ENCODE data around the gene ITGB1.

The ITGB1 gene

GRCh38 chr10:32943395-32943794 lies 14.6 kb downstream of the ITGB1 start:
- TF ChIP-seq CTCF (IDR thresholded peaks at IDR 0.05; ENCODE audit: low read depth, low read length) = no peak
- no peak overlapping the region for H3K4me3 ChIP-seq (ENCODE audit: low read depth, low read length)
- no peak for DNase-seq (ENCODE audit: low read depth, low spot score)
- in situ Hi-C loops (cut with HindIII; ENCODE audit: low sequenced_read_pairs) = no loop called here

GRCh38 chr10:32942081-32942480 lies 15.9 kb downstream of the ITGB1 start:
- no peak for DNase-seq (ENCODE audit: low read depth, low spot score)
- no peak for TF ChIP-seq CTCF (IDR thresholded peaks at IDR 0.05; ENCODE audit: low read depth, low read length)
- in situ Hi-C loops (cut with HindIII; ENCODE audit: low sequenced_read_pairs) = no loop called here
- no peak overlapping the region for H3K4me3 ChIP-seq (ENCODE audit: low read depth, low read length)

GRCh38 chr10:32941357-32941756 lies 16.7 kb downstream of the ITGB1 start:
- no peak overlapping the region for H3K4me3 ChIP-seq (ENCODE audit: low read depth, low read length)

GRCh38 chr10:32940321-32941301 lies 17.4 kb downstream of the ITGB1 start:
- in situ Hi-C loops (cut with HindIII; ENCODE audit: low sequenced_read_pairs) = no loop called here
- no peak for DNase-seq (ENCODE audit: low read depth, low spot score)
- no peak overlapping the region for H3K4me3 ChIP-seq (ENCODE audit: low read depth, low read length)
- TF ChIP-seq CTCF (IDR thresholded peaks at IDR 0.05; ENCODE audit: low read depth, low read length) = no peak

More at GRCh38 chr10:32941357-32941756, 16.7 kb downstream of the ITGB1 start:
- DNase-seq (ENCODE audit: low read depth, low spot score) = no peak
- in situ Hi-C loops (cut with HindIII; ENCODE audit: low sequenced_read_pairs) = no loop called here
- TF ChIP-seq CTCF (IDR thresholded peaks at IDR 0.05; ENCODE audit: low read depth, low read length) = no peak

- in situ Hi-C loops (cut with HindIII; ENCODE audit: low sequenced_read_pairs) = no loop called here
- TF ChIP-seq CTCF (IDR thresholded peaks at IDR 0.05; ENCODE audit: low read depth, low read length) = no peak
Measured at GRCh38 chr10:32939296-32940111, 18.5 kb downstream of the ITGB1 start.

GRCh38 chr10:32938554-32939061 lies 19.4 kb downstream of the ITGB1 start:
- no peak overlapping the region for H3K4me3 ChIP-seq (ENCODE audit: low read depth, low read length)
- no peak for TF ChIP-seq CTCF (IDR thresholded peaks at IDR 0.05; ENCODE audit: low read depth, low read length)
- in situ Hi-C loops (cut with HindIII; ENCODE audit: low sequenced_read_pairs) = no loop called here
- DNase-seq (ENCODE audit: low read depth, low spot score) = no peak

More at GRCh38 chr10:32939296-32940111, 18.5 kb downstream of the ITGB1 start:
- H3K4me3 ChIP-seq (ENCODE audit: low read depth, low read length) = no peak overlapping the region
- no peak for DNase-seq (ENCODE audit: low read depth, low spot score)

Measured in astrocyte of the spinal cord (primary cell).